Right lung (tissue), 5 donors: ENCODE measurements around the gene TBC1D22B. TPM values are rescaled to one million over a fixed set of nuclear protein-coding genes. Genes with fewer than 3 reads are reported as not detected.

ENCODE experiments used
- DNase-seq, 2 donors: peaks; one replicate each; pipeline ENCODE4 v3.0.0-alpha.2; 2013
- polyA plus RNA-seq, 5 donors: library from polyadenylated mRNA; unstranded; fragments of 120-200 nt; gene quantifications; one replicate each; pipeline versions ENCODE4 v1.2.1 to v1.2.3, GENCODE V29; 2013; ENCODE audit warnings: inconsistent platforms in 1 of 5, low replicate concordance in 1 of 5; ENCODE audit not compliant: insufficient read length in 5 of 5, insufficient read depth in 1 of 5

The TBC1D22B gene
- polyA plus RNA-seq, 5 donors, result 11.8 to 14.2 (median 12.8) TPM

DNA sequence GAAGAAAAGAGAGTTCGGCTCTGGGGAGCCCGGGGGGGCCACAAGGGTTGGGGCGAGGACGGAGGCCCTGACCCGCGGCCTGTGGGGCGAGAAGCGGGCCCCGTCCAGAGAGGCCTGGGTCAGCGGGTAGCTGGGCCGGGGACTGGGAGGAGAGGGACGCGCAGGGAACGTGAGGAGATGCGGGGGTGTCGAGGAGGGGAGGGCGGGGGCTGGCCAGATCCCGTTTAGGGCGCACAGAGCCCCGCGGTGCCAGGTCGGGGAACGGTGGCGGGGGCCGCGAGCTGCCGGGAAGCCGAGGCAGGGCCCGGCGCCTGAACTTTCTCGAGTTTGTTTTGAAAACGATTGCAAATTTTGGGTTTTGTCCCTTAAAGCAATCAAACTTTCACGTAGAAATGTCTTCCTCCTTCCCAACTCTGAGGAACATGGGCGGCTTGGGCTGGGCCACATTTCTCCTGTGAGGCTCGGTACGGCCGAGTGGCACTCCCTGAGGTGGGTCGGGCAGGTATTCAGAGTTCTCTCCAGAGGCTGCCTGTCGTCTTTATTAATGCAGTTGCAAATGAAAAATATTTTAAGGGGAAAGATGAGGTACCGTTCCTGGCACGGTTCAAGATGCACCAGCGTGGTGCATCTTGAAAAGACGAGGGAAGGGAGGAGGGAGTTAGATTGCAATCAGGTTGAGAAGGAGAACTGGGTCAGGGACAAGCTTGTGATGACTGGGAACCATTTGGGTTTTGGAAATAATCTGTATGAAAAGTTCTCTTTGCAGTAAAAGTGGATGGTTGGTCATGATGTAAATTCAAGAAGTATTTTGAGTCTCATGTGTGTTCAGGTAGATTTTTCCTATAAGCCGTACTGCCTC, 97.2 kb downstream of the TBC1D22B start:
- no peak for DNase-seq

- no peak for DNase-seq
These were observed 99.7 kb downstream of the TBC1D22B start for GRCh38 chr6:37357288-37357687.

GRCh38 chr6:37357860-37358259, 100.3 kb downstream of the TBC1D22B start:
- no peak for DNase-seq

DNA sequence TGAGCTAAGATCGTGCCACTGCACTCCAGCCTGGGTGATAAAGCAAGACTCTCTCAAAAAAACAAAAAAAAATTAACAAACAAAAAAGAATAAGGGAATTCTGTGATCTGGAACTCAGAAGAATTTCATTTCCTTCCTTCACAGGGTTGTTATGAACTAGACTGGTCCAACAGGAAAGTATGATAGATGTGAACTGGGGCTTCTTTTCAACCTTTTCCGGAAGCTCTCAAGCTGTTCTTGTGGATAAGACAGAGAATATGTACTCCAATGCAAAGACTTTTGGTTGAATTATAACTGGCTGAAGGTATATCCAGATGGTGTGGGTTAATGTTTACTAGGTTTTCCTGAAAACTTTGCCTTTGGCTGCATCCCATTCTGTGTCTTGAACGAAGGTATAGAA, 101.5 kb downstream of the TBC1D22B start:
- DNase-seq, result no peak

DNA sequence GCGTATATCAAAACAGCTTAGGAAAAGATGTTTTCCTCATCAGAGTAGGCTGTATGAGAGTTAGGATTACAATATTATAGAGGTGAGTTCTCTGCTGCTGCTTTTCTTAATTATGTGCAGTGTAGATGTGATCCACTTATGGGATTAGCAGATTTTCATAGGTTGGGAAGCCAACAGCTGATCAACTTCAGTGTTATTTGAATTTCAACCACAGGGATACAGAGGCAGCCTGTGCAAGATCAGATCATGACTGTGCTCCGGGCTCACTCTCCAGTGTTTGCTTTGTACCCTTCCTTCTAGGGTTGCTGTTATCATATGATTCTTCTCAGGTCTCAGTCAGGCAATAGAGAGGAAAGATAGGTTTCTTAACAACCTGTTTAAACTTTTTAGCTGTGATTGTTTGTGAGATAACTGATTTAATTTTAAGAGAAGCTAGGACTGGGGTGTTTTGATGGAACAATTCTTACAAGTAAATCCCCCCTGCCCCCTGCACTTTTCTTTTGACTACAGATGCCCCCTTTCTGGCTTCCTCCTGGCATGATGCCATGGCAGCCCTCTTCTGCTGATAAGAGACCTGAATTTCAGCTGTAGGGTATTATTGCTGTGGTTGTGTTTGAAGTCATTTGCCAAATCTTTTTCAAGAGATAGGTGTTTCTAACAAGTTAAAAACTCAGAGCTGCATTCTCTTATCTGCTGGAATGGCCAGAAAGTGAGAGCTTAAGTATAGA, 104.7 kb downstream of the TBC1D22B start:
- DNase-seq, result no peak

- no peak for DNase-seq
These were observed 108.2 kb downstream of the TBC1D22B start for GRCh38 chr6:37365791-37366190.

DNA sequence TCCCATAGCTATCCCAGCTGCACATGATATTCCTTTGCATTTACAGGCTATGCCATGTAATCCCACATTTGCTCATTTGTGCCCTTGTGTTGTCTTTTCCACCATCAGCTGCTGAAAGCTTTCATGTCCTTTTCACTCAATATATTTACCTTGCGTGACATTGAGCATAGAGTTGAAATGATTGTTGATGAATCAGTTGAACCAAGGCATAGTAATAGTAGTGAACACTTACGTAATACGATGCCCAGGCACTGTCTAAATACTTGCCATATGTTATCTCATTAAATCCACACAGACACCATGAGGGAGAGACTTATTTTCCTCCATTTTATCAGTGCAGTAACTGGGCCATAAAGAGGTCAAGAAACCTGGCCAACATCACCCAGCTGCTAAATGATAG, 109.3 kb downstream of the TBC1D22B start:
- no peak for DNase-seq

DNA sequence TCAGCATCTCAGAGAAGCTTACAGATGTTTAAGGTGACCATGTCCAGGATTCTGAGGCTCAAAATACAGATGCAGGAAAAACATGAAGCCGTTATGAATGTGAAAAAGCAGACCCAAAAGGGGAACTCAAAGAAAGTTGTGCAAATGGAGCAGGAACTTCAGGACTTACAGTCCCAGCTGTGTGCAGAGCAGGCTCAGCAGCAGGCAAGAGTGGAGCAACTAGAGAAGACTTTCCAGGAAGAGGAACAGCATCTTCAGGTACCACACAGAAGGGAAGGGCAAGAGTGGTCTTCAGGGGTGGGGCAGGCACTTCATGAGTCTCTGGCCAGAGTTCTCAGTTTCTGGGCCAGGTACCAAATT, 111.4 kb downstream of the TBC1D22B start:
- no peak for DNase-seq

GRCh38 chr6:37369321-37370201, 112.0 kb downstream of the TBC1D22B start:
- no peak for DNase-seq

GRCh38 chr6:37371154-37372083, 113.8 kb downstream of the TBC1D22B start:
- no peak for DNase-seq

DNA sequence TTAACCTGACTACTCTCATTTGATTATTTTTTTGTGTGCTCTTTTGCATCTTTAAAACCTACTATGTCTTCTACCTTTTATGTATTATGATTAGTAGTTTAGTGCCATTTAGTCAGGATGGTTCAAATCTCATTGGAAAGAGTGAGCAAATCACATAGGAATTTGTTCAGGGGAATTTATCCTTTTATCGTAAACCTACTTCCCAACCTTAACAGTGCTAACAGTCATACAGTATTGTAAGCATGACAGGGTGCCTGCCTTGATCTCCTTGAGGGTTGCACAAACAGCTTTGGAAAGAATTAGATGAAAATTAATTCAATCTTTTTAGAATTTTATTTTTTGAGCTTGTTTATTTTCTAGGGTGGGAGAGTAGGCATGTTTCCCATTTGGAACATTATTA, 114.5 kb downstream of the TBC1D22B start:
- no peak for DNase-seq

DNA sequence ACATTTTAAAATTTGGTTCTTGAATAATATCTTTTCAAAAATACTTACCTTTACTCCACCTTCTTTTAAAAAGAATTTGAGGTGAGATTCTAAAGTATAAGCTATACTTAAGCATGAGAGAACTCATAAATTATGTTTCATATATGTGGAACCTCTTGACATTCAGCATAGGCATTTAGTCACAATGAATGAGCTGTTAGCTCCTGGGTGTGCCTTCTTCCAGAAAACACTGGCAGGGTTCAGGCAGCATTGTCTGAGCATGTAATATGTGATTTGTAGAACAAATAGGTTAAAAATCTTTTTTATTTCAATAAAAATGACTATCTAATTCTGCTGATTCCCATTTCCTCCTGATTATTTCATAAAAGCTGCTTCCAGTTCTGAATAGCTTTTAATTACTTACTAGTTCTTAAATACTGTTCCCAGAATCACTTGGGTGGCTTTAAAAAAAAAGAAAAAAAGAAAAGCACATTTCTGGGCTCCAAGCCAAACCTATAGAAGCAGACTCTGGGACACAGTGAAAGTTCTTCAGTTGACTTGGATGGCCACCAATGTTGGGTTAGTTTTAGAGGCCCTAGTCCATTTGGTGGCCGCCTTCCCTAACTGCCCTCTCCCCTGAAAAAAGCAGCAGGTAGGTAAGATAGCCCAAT, 116.4 kb downstream of the TBC1D22B start:
- no peak for DNase-seq

GRCh38 chr6:37375376-37375775, 117.8 kb downstream of the TBC1D22B start:
- DNase-seq, result no peak

- no peak for DNase-seq
These were observed 118.6 kb downstream of the TBC1D22B start for GRCh38 chr6:37376078-37376743.

DNA sequence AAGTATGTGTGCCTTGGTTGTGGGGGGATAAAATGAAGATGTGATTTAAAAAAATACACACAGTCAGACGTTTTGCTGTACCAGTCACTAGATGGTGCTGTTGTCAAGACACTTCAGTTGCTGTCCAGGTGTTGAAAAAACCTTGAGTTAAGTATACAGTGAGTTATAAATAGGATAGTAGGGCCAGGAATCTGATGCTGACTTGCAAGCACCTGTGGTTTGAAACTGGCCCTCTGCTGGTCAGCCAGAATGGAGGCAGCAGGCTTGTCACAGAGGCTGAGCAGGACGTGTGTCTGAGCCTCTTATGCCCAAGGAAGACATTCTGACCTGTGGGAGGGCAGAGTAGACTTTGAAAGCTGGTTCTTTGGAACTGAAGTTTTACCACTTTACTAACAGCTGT, 124.0 kb downstream of the TBC1D22B start:
- DNase-seq, result no peak

Other genes with a start within 250 kb of the TBC1D22B start
- 10 to 100 TPM; 13.9 to 22.2 (median 19.7) TPM for gene PIM1, start 87.6 kb upstream of the TBC1D22B start, polyA plus RNA-seq
- 1 to 10 TPM; 2.1 to 2.8 (median 2.3) TPM for gene TMEM217, start 372 bp downstream of the TBC1D22B start, polyA plus RNA-seq
- 10 to 100 TPM; 31.7 to 42.8 (median 33.5) TPM for gene RNF8, start 96.2 kb downstream of the TBC1D22B start, polyA plus RNA-seq
- 10 to 100 TPM; 43.9 to 53.7 (median 49.5) TPM for gene CMTR1, start 175.4 kb downstream of the TBC1D22B start, polyA plus RNA-seq
- gene CCDC167, start 242.1 kb downstream of the TBC1D22B start, polyA plus RNA-seq, result 10 to 100 TPM; 22.4 to 29.2 (median 23.4) TPM